Neural cell (in vitro differentiated cells): Measurements from ENCODE around the gene ATP2B1. TPM values are rescaled to one million over a fixed set of nuclear protein-coding genes. Genes with fewer than 3 reads are reported as not detected.

Source experiments
- H2AFZ ChIP-seq: fragments of 200-600, 300-800 bp; sonication (generic), shearing (Covaris generic); 2 replicates; pipeline ENCODE4 v1.6.0; 2014; ENCODE audit warnings: low read depth, mild to moderate bottlenecking, antibody characterized with exemption, low read length, moderate library complexity
- H3F3A ChIP-seq: fragments of 200-600 bp; shearing (Covaris generic); 2 replicates; pipeline ENCODE4 v1.6.1; 2016; ENCODE audit warnings: mild to moderate bottlenecking, moderate library complexity, mixed read lengths, antibody characterized with exemption, low read length; ENCODE audit not compliant: insufficient read depth, poor library complexity, severe bottlenecking
- H3K27ac ChIP-seq: fragments of 200-600, 300-800 bp; sonication (generic), shearing (Covaris generic); 2 replicates; pipeline ENCODE4 v1.5.1; 2014; ENCODE audit warnings: mild to moderate bottlenecking, low read length, moderate library complexity
- H3K27me3 ChIP-seq: fragments of 300-800, 200-600 bp; sonication (generic), shearing (Covaris generic); 2 replicates; pipeline ENCODE4 v1.6.0; 2014; ENCODE audit warnings: mild to moderate bottlenecking, low read depth, low read length, moderate library complexity; ENCODE audit not compliant: insufficient read depth
- H3K36me3 ChIP-seq: fragments of 300-800, 200-600 bp; sonication (generic), shearing (Covaris generic); 2 replicates; pipeline ENCODE4 v1.5.1; 2014; ENCODE audit warnings: mild to moderate bottlenecking, antibody characterized with exemption, low read length, moderate library complexity; ENCODE audit not compliant: insufficient read depth
- H3K4me2 ChIP-seq: fragments of 300-800, 200-600 bp; sonication (generic), shearing (Covaris generic); 2 replicates; pipeline ENCODE4 v1.6.0; 2014; ENCODE audit warnings: mild to moderate bottlenecking, low read length
- H3K4me3 ChIP-seq: fragments of 300-800, 200-600 bp; sonication (generic), shearing (Covaris generic); 2 replicates; pipeline ENCODE4 v1.5.1; 2014; ENCODE audit warnings: mild to moderate bottlenecking, low read length, moderate library complexity
- H3K79me2 ChIP-seq: fragments of 200-600 bp; shearing (Covaris generic); replicated peaks from 2 replicates; pipeline ENCODE4 v1.6.0; 2014; ENCODE audit warnings: mild to moderate bottlenecking, low read length, moderate library complexity; ENCODE audit not compliant: insufficient read depth
- H3K9ac ChIP-seq: fragments of 300-800, 200-600 bp; sonication (generic), shearing (Covaris generic); 2 replicates; pipeline ENCODE4 v1.6.1; 2016; ENCODE audit warnings: mild to moderate bottlenecking, low read length, mixed read lengths
- H3K9me2 ChIP-seq: fragments of 200-600 bp; shearing (Covaris generic); 2 replicates; pipeline ENCODE4 v1.6.1; 2016; ENCODE audit warnings: mild to moderate bottlenecking, low read length, mixed read lengths; ENCODE audit not compliant: insufficient read depth
- H3K9me3 ChIP-seq: fragments of 200-600, 300-800 bp; sonication (generic), shearing (Covaris generic); 2 replicates; pipeline ENCODE4 v1.6.1; 2016; ENCODE audit warnings: mild to moderate bottlenecking, mixed run types, low read length, moderate library complexity, mixed read lengths
- H4K20me1 ChIP-seq: fragments of 200-600 bp; shearing (Covaris generic); 2 replicates; pipeline ENCODE4 v1.6.1; 2016; ENCODE audit warnings: mild to moderate bottlenecking, mixed run types; ENCODE audit not compliant: insufficient read depth
- CTCF ChIP-seq: fragments of 450-650 bp; IDR thresholded peaks from 2 replicates; pipeline ENCODE4 v1.5.1; 2014; ENCODE audit warnings: antibody characterized with exemption, mild to moderate bottlenecking, moderate library complexity; ENCODE audit not compliant: poor library complexity, severe bottlenecking
- EP300 ChIP-seq: fragments of 450-650 bp; conservative IDR thresholded peaks from 2 replicates; pipeline ENCODE4 v1.6.1; 2014; ENCODE audit warnings: antibody characterized with exemption, mild to moderate bottlenecking, moderate library complexity; ENCODE audit not compliant: poor library complexity, severe bottlenecking
- EZH2 ChIP-seq: fragments of 200-600, 300-800 bp; shearing (Covaris generic), sonication (generic); IDR thresholded peaks from 2 replicates; pipeline ENCODE4 v1.6.1; 2014; ENCODE audit warnings: antibody characterized with exemption, low read length, borderline replicate concordance, mild to moderate bottlenecking; ENCODE audit not compliant: insufficient read depth, poor library complexity, severe bottlenecking
- MXI1 ChIP-seq: fragments of 450-650 bp; conservative IDR thresholded peaks from 2 replicates; pipeline ENCODE4 v1.6.1; 2014; ENCODE audit warnings: antibody characterized with exemption, mild to moderate bottlenecking; ENCODE audit not compliant: poor library complexity, severe bottlenecking
- POLR2AphosphoS5 ChIP-seq: IDR thresholded peaks from 2 replicates; pipeline ENCODE4 v1.6.1; 2012
- RAD21 ChIP-seq: fragments of 450-650 bp; conservative IDR thresholded peaks from 2 replicates; pipeline ENCODE4 v1.6.1; 2014; ENCODE audit warnings: antibody characterized with exemption, mild to moderate bottlenecking, moderate library complexity
- REST ChIP-seq: IDR thresholded peaks from 2 replicates; pipeline ENCODE4 v1.6.1; 2012; ENCODE audit warnings: borderline replicate concordance
- SMC3 ChIP-seq: fragments of 450-650 bp; conservative IDR thresholded peaks from 2 replicates; pipeline ENCODE4 v1.6.1; 2014; ENCODE audit warnings: antibody characterized with exemption, mild to moderate bottlenecking, moderate library complexity; ENCODE audit not compliant: poor library complexity
- TAF1 ChIP-seq: IDR thresholded peaks from 2 replicates; pipeline ENCODE4 v1.6.1; 2012; ENCODE audit warnings: low read depth
- polyA plus RNA-seq: library from polyadenylated mRNA; depleted of rRNA; stranded (reverse); fragments of >200 nt; gene quantifications from 2 replicates; pipeline ENCODE4 v1.2.3, GENCODE V29; 2014

ATP2B1 gene
- polyA plus RNA-seq, 1 donor from 2014 or later: 139 TPM

- no peaks in the 10 kb centered on the region for H3K27me3 ChIP-seq
- no peak overlapping the region for H3K27ac ChIP-seq
- H4K20me1 ChIP-seq: no peaks in the 10 kb centered on the region
- H3K9me2 ChIP-seq: no peaks in the 10 kb centered on the region
- no peaks in the 10 kb centered on the region for H3K36me3 ChIP-seq
- no peaks in the 10 kb centered on the region for H3K79me2 ChIP-seq
- no peaks in the 10 kb centered on the region for H3F3A ChIP-seq
- H3K4me2 ChIP-seq: no peak overlapping the region
- no peak overlapping the region for H3K9ac ChIP-seq
- H3K4me3 ChIP-seq: no peak overlapping the region
- no peak for TF ChIP-seq POLR2AphosphoS5
- no peak for TF ChIP-seq CTCF
- no peak for TF ChIP-seq EP300
- TF ChIP-seq REST: no peak
- no peak for TF ChIP-seq SMC3
- no peak for TF ChIP-seq MXI1
- no peak for TF ChIP-seq TAF1
- TF ChIP-seq RAD21: no peak
- no peak for TF ChIP-seq EZH2
- no peak overlapping the region for H2AFZ ChIP-seq
- H3K9me3 ChIP-seq: no peaks in the 10 kb centered on the region
Observed at GRCh38 chr12:89556976-89557375, 151.7 kb downstream of the ATP2B1 start.

- Histone ChIP-seq H3K27me3 (no peaks in the 10 kb centered on the region), H3F3A (no peaks in the 10 kb centered on the region), H3K9ac (no peak overlapping the region), H2AFZ (no peak overlapping the region), H3K4me2 (no peak overlapping the region), H3K4me3 (no peak overlapping the region), H3K9me2 (no peaks in the 10 kb centered on the region), H3K79me2 (no peaks in the 10 kb centered on the region), H4K20me1 (no peaks in the 10 kb centered on the region), H3K36me3 (no peaks in the 10 kb centered on the region), H3K9me3 (no peaks in the 10 kb centered on the region), H3K27ac (no peak overlapping the region)
- no peak for TF ChIP-seq RAD21
- no peak for TF ChIP-seq MXI1
Observed at GRCh38 chr12:89552376-89552775, 156.3 kb downstream of the ATP2B1 start.

GRCh38 chr12:89551747-89552146 lies 156.9 kb downstream of the ATP2B1 start:
- Histone ChIP-seq H3K9me2 (no peaks in the 10 kb centered on the region), H3K27ac (no peak overlapping the region), H3K4me2 (no peak overlapping the region), H3K27me3 (no peaks in the 10 kb centered on the region), H3K9ac (no peak overlapping the region), H3F3A (no peaks in the 10 kb centered on the region), H3K9me3 (no peaks in the 10 kb centered on the region), H3K4me3 (no peak overlapping the region), H2AFZ (no peak overlapping the region), H3K36me3 (no peaks in the 10 kb centered on the region), H4K20me1 (no peaks in the 10 kb centered on the region), H3K79me2 (no peaks in the 10 kb centered on the region)
- TF ChIP-seq SMC3: no peak
- no peak for TF ChIP-seq CTCF
- TF ChIP-seq EZH2: no peak
- no peak for TF ChIP-seq POLR2AphosphoS5
- TF ChIP-seq MXI1: no peak
- TF ChIP-seq RAD21: no peak
